BJ (cell line): ENCODE results near the gene MYH9. TPM values are rescaled to one million over a fixed set of nuclear protein-coding genes. Genes with fewer than 3 reads are reported as not detected.

Experiments
- CTCF ChIA-PET: fragments of 350-600 bp; formaldehyde crosslinking; extraction: SDS; loops from one replicate; lab custom pipeline; 2021; ENCODE audit warnings: antibody characterized with exemption, inconsistent platforms; lab: Yijun Ruan, JAX
- POLR2A ChIA-PET: fragments of 300-600 bp; sonication (Branson Sonifier 250); formaldehyde crosslinking; extraction: SDS; loops from one replicate; lab custom pipeline; 2021; ENCODE audit warnings: antibody characterized with exemption; lab: Charles Lee
- DNase-seq: peaks from one replicate; pipeline ENCODE4 v3.0.0-alpha.2; 2011; ENCODE audit warnings: low read depth
- H3K27me3 ChIP-seq: 2 replicates; pipeline ENCODE4 v1.6.0; 2011; ENCODE audit warnings: low read length; ENCODE audit not compliant: control insufficient read depth, insufficient read depth
- H3K36me3 ChIP-seq: 2 replicates; pipeline ENCODE4 v1.5.1; 2011; ENCODE audit warnings: low read length; ENCODE audit not compliant: control insufficient read depth, insufficient read depth
- H3K4me3 ChIP-seq: 2 replicates; pipeline ENCODE4 v1.5.1; 2011; ENCODE audit warnings: low read depth, mild to moderate bottlenecking, control low read depth, low read length
- CTCF ChIP-seq: IDR thresholded peaks from 2 replicates; pipeline ENCODE4 v1.5.1; 2011; ENCODE audit warnings: low read depth, mild to moderate bottlenecking, control low read depth, inconsistent platforms, low read length, moderate library complexity; ENCODE audit not compliant: insufficient read depth
- polyA plus RNA-seq: library from polyadenylated mRNA; depleted of rRNA; stranded (reverse); fragments of >200 nt; gene quantifications from 2 replicates; pipeline ENCODE4 v1.2.3, GENCODE V29; 2011

The MYH9 gene
- polyA plus RNA-seq, 1 experiment = 340 TPM

- Histone ChIP-seq H3K27me3 (no peaks in the 10 kb centered on the region), H3K4me3 (no peak overlapping the region), H3K36me3 (no peaks in the 10 kb centered on the region)
- ChIA-PET POLR2A (interaction anchor here (0.9 kb wide), 1 partner anchor 17 kb away, joined by 6 read pairs; the partner anchor contains the start of gene MYH9), CTCF (interaction anchor here (0.9 to 1.4 kb wide), 3 partner anchors 18 to 65 kb away, joined by 3 read pairs; no protein-coding TSS in a partner anchor)
- TF ChIP-seq CTCF = no peak
- no peak for DNase-seq
Measured at GRCh38 chr22:36405221-36405661, 17.5 kb upstream of the MYH9 start.

- no peak for TF ChIP-seq CTCF
- DNase-seq = no peak
- Histone ChIP-seq H3K4me3 (no peak overlapping the region), H3K27me3 (no peaks in the 10 kb centered on the region), H3K36me3 (no peaks in the 10 kb centered on the region)
- ChIA-PET POLR2A (no interaction called here), CTCF (interaction anchor here (0.9 to 1.4 kb wide), 2 partner anchors 19 to 66 kb away, joined by 3 read pairs; no protein-coding TSS in a partner anchor)
Measured at GRCh38 chr22:36404446-36404845, 16.7 kb upstream of the MYH9 start.

GRCh38 chr22:36399472-36399778, 11.7 kb upstream of the MYH9 start:
- ChIA-PET POLR2A (no interaction called here), CTCF (no interaction called here)
- Histone ChIP-seq H3K27me3 (no peaks in the 10 kb centered on the region), H3K4me3 (no peak overlapping the region), H3K36me3 (no peaks in the 10 kb centered on the region)
- DNase-seq = no peak
- no peak for TF ChIP-seq CTCF

GRCh38 chr22:36398601-36399471, 11.1 kb upstream of the MYH9 start:
- POLR2A ChIA-PET = interaction anchor here (0.6 to 1.0 kb wide), 2 partner anchors 11 to 12 kb away, joined by 3 read pairs; partner anchors contain the start of gene MYH9
- no peak for DNase-seq
- TF ChIP-seq CTCF = no peak
- Histone ChIP-seq H3K27me3 (no peaks in the 10 kb centered on the region), H3K36me3 (no peaks in the 10 kb centered on the region), H3K4me3 (no peak overlapping the region)
- CTCF ChIA-PET = no interaction called here
